HG03565 (cell line): Measurements from ENCODE around the gene OVOL2.

Source experiments
- ATAC-seq: cut with Tn5 transposase; IDR thresholded peaks from one replicate; pipeline ENCODE4 v1.9.1; 2021; ENCODE audit warnings: mild to moderate bottlenecking, moderate library complexity; ENCODE audit not compliant: unreplicated experiment

The OVOL2 gene

GRCh38 chr20:18018100-18018499 is 39.6 kb downstream of the OVOL2 start:
- ATAC-seq: no peak

- no peak for ATAC-seq
Measured at GRCh38 chr20:18016772-18017171, 40.9 kb downstream of the OVOL2 start.

- ATAC-seq: no peak
Measured at GRCh38 chr20:18014411-18014810, 43.3 kb downstream of the OVOL2 start.

GRCh38 chr20:18012901-18013300 is 44.8 kb downstream of the OVOL2 start:
- ATAC-seq: no peak

DNA sequence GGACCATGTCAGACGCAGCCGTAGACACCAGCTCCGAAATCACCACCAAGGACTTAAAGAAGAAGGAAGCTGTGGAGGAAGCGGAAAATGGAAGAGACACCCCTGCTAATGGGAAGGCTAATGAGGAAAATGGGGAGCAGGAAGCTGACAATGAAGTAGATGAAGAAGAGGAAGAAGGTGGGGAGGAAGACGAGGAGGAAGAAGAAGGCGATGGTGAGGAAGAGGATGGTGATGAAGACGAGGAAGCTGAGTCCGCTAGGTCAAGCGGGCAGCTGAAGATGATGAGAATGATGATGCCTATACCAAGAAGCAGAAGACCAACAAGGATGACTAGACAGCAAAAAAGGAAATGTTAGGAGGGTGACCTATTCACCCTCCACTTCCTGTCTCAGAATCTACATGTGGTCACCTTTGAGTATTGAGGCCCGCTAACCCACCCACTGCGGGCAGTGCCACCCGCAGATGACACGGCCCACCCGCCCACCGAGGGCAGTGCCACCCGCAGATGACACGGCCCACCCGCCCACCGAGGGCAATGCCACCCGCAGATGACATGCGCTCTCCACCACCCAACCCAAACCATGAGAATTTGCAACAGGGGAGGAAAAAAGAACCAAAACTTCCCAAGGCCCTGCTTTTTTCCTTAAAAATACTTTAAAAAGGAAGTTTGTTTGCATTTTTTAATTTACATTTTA is 45.6 kb downstream of the OVOL2 start:
- ATAC-seq: no peak

DNA sequence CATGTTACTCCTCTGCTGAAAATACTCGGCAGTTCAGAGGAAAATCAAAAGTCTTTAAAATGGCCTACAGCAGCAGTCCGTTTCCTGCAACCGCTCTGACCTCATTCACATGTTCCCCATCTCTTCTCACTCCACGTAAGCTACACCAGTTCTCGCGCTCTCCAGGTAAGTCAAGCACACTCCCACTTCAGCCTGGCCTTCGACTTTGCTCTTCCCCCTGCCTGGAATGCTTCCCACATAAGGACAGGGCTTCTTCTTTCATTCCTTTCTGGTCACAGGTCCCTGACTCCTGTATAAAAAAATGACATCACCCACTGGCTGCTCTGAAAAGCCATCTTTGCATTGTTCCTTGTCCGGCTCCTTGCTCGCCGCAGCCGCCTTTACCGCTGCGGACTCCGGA is 46.2 kb downstream of the OVOL2 start:
- no peak for ATAC-seq

DNA sequence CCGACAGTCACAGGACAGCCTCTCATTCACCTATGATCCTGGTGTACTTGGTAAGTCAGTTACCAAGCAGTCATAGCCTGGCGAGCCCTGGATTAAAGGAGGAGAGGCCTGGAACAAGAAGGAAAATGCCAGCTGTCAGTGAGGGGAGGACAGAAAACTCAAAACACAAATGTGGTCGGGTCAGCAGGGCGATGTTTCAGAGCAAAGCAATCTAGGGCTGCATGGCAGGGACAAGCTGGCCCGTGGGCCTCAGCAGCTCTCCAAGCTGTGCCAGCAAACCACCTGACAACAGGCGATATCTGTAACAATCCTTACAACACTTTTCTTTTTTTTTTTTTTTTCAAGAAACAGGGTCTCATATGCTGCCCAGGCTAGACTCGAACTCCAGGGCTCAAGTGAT is 48.6 kb downstream of the OVOL2 start:
- no peak for ATAC-seq

- ATAC-seq: no peak
Measured at GRCh38 chr20:18007534-18008292, 50.0 kb downstream of the OVOL2 start.

DNA sequence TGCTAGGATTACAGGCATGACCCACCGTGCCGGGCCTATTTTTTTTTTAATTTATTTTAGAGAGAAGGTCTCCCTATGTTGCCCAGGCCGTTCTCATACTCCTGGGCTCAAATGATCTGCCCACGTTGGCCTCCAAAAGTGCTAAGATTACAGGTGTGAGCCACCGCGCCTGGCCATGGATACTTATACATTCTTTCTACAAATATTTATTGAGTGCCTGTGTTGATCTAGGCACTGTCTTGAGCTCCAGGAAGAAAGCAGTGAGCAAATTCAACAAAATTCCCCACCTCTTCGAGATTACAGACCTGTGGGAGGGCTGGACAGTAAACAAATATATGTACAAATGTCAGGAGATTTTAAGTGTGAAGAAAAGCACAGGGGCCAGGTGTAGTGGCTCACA is 51.0 kb downstream of the OVOL2 start:
- ATAC-seq: no peak

- no peak for ATAC-seq
Measured at GRCh38 chr20:18005990-18006364, 51.7 kb downstream of the OVOL2 start.

DNA sequence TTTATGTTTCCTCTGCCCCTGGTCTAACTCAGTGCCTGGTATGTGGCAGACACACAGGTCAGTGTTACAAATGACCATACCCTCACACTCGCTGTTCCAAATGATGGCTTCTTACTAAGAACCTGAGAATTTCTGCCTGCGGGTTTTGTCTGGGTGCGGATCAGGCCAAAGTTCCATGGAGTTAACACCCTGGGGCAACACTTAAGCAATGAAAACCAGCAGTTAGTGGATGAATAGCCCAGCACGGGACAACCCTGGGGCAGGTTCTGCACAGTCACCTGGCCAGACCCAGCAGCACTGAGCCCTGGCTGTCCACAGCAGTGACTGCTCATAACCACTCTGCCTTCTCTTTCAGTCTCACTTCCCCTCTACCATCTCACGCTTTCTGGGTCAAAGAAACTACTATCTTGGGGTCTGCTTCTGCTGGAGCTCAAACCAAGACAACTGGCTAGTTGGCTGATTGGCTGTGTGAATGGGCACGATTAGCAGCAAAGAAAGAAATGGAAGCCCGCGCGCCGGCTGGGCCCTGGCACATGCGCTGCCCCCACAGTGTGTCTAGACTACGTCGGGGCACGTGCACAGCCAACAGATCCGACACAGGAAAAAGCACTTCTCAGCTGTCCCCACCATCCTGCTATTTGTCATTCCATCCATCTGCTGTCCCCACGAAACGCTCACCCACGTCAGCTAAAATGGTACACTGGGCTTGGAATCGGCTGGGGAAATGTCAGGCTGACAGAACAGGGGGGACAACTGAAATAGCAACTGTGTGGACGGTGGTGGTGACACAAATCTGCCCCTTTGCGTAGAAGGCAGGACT is 52.3 kb downstream of the OVOL2 start:
- ATAC-seq: peak; percentile 95

GRCh38 chr20:18004384-18005031 is 53.2 kb downstream of the OVOL2 start:
- no peak for ATAC-seq

DNA sequence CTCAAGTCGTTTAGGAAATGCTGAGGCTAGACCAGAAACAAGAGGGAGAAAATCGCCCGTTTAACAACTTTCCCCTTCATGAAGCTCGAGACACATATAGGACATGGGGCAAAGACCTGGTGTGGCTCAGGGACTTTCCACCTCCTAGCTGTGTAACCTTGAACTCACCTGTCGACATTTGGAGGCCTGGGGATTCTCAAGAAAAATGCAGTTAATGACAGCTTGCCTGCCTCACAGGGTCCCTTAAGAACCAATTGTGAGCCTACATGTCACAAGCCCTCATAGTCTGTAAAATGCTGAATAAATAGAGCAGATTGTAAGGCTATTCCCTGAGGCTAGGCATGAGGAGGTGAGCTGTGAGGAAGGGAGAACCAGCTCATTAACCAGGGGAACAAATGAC is 53.8 kb downstream of the OVOL2 start:
- ATAC-seq: peak; percentile 34

GRCh38 chr20:18001131-18001921 is 56.4 kb downstream of the OVOL2 start:
- no peak for ATAC-seq

- ATAC-seq: no peak
Measured at GRCh38 chr20:17999566-17999965, 58.1 kb downstream of the OVOL2 start.

DNA sequence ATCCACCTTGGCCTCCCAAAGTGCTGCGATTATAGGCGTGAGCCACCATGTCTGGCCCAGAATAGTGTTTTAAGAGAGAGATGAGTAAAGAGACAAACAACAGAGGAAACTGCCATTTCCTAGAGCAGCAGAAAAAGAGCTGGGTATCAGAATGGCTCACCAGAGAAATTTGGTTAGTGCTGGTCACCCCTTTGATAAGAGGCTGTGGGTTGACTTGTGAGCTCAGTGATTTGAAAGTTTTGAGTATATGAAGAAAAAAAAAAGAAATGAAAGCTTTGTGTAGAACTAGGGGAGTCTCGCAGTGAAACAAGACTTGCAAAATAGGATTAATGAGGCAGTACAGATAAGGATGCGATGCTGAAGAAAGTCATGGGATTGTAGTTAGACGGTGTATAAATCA is 59.3 kb downstream of the OVOL2 start:
- ATAC-seq: no peak

DNA sequence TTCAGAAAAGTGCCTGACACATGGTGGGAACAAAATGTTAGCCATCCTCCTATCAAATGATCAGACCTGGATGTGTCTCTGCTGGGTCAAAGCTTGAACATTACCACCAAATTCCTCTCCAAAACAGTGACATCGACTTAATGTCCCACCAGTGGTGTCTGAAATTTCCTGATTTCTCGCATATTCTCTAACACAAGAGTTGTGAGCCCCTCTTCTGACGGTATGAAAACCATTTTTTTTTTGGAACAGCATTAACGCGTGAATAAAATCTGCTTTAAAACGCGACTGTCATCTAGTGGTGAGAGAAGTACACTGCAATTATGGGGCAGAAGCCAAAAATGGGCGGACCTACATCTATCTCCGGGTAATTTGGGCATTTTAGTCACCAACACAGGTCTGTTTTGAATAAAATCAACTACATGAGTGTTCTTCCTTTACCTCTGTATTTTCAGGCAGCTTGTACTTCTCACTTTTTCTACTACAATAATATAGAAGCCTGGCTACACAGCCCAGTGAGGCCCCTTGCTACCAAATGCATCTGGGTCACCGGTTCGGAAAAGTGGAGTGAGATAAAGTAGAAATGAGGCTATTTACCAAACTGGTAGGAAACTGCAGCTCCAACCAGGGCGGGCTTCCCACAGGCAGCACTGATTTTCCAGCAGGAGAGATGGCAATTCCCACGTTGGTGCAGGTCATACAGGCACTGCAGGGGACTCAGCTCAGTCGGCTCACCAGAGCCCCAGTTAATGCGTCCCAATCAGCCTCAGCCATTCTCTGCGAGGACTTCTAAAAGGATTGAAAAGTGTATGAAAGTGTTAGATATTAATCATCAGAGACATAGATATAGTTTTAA is 61.5 kb downstream of the OVOL2 start:
- ATAC-seq: no peak

- no peak for ATAC-seq
Measured at GRCh38 chr20:17993546-17993945, 64.2 kb downstream of the OVOL2 start.

DNA sequence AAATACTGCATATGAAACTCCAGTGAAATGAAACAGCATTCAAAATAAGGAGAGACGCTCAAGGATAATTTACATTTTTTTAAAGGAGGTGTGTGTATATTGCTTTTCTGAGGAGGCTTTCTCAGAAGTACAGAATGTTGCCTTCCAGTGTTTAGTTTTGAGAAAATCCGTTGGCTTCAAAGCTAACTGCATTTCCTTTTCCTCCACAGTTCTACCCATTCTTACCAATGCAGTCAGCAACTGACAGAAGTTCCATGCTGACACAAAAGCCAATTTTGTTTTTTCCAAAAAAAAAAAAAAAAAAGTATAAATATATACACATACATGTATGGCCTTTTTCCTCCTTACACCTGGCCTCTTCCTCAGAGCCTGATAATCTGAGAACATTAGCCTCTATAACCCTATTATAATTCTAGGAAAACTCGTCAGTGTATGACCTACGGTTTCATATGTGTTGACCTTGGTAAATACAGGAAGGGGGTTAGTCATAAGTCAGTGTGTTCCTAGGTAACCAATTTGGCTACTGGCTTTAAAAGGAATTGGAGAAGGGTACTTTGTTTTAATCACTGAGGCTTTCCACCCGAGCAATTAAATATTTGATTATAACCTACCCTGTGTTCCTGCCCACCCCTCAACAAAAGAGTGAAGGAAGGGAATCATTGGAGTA is 64.7 kb downstream of the OVOL2 start:
- ATAC-seq: no peak
